HG03457 (cell line): ENCODE results near the gene GRB10.
"Not testable (repeated sequence)": the region's sequence is repeated elsewhere in the genome, so short reads cannot be mapped to it uniquely, and the experiment has no call there.

Experiments
- ATAC-seq: cut with Tn5 transposase; IDR thresholded peaks from one replicate; pipeline ENCODE4 v1.9.1; 2021; ENCODE audit warnings: moderate number of reproducible peaks; ENCODE audit not compliant: unreplicated experiment

GRB10 gene

GRCh38 chr7:50779427-50779826 lies 3.3 kb downstream of the GRB10 start:
- ATAC-seq = no peak

GRCh38 chr7:50778189-50778588 lies 4.5 kb downstream of the GRB10 start:
- no peak for ATAC-seq

- ATAC-seq = no peak
These were observed 6.9 kb downstream of the GRB10 start for GRCh38 chr7:50775836-50776235.

DNA sequence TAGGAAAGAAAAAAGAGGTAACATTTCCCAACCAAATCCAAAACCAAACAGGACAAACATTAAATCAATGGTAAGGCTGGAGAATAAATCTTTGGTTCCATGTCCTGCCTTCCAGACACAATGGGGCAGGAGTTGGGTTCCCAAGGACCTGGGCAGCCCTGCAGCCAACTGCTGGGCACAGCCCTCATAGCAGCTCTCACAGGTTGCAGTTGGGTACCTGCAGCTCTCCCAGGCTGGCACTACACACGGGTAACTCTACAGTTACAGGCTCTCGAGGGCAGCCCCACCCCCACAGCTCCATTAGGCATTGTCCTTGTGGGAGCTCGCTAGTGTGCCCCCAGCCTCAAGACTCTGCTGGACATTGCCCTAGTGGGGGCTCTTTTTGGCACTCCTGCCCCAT lies 7.5 kb downstream of the GRB10 start:
- ATAC-seq = no peak

GRCh38 chr7:50774319-50774718 lies 8.4 kb downstream of the GRB10 start:
- ATAC-seq = no peak

- ATAC-seq = not testable (repeated sequence)
These were observed 9.6 kb downstream of the GRB10 start for GRCh38 chr7:50773071-50773470.

DNA sequence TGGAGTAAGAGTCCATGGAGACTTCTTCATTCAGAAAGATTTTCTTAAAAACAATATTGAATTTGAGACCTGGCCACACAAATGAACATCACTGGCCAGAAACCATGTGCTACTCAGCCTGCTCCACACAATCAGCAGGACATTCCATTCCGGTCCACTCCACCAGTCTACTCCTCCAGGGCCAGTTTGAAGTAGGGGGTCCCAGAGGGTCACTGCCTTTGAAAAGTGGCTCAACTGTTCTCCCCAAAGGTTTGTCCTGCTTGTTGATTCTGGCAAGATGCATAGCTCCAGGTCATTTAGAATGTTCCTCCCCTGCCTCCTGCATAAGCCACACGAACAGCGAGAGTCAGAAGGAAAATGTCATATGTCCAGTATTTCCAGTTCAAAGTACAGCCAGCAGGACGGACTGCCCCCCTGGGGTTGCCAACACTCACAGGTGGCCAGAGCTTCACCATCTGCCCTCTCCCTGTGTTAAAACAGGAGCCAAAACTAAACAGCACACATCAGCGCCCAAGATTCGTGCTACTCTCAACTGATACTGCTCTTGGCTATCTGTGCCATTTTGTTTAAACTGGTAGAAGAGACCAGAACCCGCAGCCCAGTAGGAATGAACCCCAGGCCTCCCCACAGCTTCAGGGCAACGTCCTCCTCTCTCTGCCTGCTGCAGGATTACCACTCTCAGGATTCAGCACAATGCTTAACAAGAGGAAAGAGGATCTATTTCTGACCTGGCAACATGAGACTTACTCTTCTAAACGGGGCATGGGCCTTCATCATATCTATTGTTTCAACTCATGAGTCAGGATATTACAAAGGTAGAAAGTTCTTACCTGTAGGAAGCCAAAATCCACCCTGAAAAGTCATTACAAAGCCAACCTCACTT lies 11.3 kb downstream of the GRB10 start:
- ATAC-seq = no peak

DNA sequence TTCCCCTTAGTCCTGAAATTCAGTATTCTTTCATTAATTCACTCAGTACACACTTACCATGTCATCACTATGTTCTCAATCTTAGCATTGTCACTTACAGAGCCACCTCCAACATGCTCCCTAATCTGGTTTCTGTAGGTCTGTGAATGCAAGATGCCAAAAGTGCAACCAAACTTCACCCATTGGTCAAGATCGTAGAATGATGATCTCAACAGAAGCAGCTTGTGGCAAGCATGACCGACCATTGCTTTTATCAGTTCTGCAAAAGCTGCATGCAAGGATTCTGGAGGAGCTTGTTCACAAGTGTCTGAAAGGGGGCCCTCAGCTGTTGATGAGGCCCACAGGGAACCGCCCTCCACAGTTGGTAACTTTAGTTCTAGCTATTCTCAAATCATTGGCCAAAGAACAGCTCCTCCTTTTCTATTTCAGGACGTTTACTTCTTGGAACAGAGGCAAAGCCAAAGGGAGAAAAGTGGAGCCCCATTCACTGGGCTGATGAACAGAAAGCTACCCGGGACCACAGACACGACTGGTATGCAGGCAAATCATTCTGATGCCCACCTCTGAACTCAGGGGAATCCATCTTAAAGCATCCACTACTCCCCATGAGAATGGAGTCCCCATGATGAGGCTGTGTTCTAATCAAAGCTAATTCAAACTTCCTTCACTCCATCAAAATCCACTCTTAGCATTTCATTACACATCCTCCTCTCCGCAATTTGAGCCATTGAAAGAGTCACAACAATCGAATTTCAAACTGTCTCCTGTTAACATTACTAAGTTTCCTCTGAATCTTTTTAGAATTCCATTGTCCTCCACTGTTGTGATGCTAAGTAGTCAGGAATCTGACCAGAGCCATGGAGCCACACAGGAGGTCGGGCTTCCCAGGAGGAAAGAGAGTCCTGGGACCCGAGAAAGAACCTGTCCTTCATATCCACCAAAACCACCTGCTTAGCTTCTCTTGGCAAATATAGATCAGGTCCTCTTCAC lies 13.9 kb downstream of the GRB10 start:
- no peak for ATAC-seq

- no peak for ATAC-seq
These were observed 15.9 kb downstream of the GRB10 start for GRCh38 chr7:50766849-50767207.

DNA sequence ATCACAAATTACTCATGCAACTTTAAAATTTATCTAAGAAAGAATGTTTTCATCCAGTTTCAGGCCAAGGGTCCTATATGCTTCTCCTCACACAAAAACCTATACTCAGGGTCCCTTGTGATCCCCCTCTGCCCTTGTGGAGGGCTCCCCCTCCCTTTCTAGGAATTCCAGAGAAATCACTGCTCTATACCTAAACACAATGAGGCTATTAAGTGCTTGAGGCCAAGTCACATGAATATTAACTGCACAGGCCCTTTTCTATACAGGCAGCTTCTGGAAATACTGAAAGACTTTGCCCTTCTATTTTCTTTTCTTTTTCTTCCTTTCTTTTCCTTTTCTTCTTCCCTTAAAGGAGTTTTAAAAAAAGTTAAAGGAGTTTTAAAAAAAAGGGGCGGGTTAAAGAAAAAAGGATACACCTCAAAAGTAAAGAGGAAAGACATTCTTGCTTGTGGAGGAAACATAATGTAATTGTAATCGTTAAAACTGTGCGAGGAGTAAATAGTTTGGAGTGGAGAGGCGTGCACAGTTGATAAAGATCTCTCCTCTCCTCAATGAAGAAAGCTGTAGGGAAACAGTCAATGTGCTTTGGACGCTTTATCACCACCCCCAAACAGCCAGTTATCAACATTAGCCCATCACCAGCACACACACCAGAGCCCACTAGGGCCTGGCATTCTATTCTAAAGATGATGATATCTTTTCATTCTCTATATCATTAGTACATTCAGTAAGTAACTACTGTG lies 16.4 kb downstream of the GRB10 start:
- no peak for ATAC-seq

- ATAC-seq = no peak
These were observed 20.4 kb downstream of the GRB10 start for GRCh38 chr7:50762337-50762736.

DNA sequence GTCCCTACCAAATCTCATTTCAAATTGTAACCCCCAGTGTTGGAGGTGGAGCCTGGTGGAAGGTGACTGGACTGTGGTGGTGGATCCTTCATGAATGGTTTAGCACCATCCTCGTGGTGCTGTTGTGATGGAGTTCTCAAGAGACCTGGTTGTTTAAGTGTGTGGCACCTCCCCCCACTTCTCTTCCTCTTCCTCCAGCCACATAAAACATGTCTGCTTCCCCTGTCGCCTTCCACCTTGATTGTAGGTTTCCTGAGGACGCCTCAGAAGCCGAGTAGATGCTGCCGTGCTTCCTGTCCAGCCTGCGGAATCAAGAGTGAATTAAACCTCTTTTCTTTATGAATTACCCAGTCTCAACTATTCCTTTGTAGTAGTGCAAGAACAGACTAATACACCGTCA lies 21.0 kb downstream of the GRB10 start:
- ATAC-seq = no peak

- no peak for ATAC-seq
These were observed 24.8 kb downstream of the GRB10 start for GRCh38 chr7:50757703-50758390.

- ATAC-seq = no peak
These were observed 26.5 kb downstream of the GRB10 start for GRCh38 chr7:50756180-50756579.

GRCh38 chr7:50754684-50755083 lies 28.0 kb downstream of the GRB10 start:
- no peak for ATAC-seq

GRCh38 chr7:50754241-50754640 lies 28.5 kb downstream of the GRB10 start:
- no peak for ATAC-seq

- no peak for ATAC-seq
These were observed 30.3 kb downstream of the GRB10 start for GRCh38 chr7:50752422-50752821.

DNA sequence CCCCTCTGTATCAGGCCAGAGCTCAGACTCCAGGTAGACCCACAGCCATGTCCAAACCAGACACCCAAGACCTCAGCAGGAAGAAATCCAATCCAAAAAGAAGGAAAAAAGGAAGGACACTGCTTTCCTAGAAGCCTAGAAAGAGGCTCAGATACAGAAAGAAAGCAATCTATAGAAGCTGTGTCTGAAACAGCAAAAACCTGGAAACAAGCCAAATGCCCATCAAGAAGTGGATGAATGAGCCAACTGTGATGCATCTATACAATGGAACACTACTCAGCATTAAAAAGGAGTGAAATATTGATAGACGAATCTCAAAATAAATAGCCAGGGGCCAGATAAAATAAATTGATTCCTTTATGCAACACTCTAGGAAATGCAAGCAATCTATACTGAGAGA lies 31.6 kb downstream of the GRB10 start:
- ATAC-seq = no peak

GRCh38 chr7:50749896-50750295 lies 32.8 kb downstream of the GRB10 start:
- ATAC-seq = no peak

GRCh38 chr7:50748472-50748871 lies 34.2 kb downstream of the GRB10 start:
- ATAC-seq = no peak

- no peak for ATAC-seq
These were observed 36.9 kb downstream of the GRB10 start for GRCh38 chr7:50745835-50746234.
